ENCODE data around the gene SLC35E2B. TPM values are rescaled to one million over a fixed set of nuclear protein-coding genes. Genes with fewer than 3 reads are reported as not detected.

SLC35E2B gene
- total and polyA plus RNA-seq, 11 donors: 12.2 to 29.2 (median 20.1) TPM

GRCh38 chr1:1680912-1681273, 11.7 kb downstream of the SLC35E2B start:
- Histone ChIP-seq H3K27ac (no peak overlapping the region), H3K36me3 (peaks cover 0 to 19% (median 0%) of the 10 kb centered on the region in 9 donors), H3K27me3 (no peaks in the 10 kb centered on the region), H3K4me1 (peaks cover 0 to 31% (median 14%) of the 10 kb centered on the region in 12 donors), H3K4me3 (no peak overlapping the region), H3K9me3 (no peaks in the 10 kb centered on the region)
- intact Hi-C loops (cut with DNase I): no loop called here
- TF ChIP-seq CTCF (IDR thresholded peaks at IDR 0.05) (no peak), POLR2A (IDR thresholded peaks at IDR 0.05) (no peak)
- WGBS, 4 donors: 67 to 76% (median 70%) methylated on average over 11 of the region's 11 CpGs
- peak in 1 of 5 donors; percentile 5 for DNase-seq
- no peak for ATAC-seq

GRCh38 chr1:1680031-1680911, 12.3 kb downstream of the SLC35E2B start:
- no peak for ATAC-seq

GRCh38 chr1:1678581-1679380, 13.8 kb downstream of the SLC35E2B start:
- DNase-seq (peak in 2 of 5 donors; percentile 25 to 29), ATAC-seq (peak; percentile 13 to 61 (median 38))
- TF ChIP-seq POLR2A (IDR thresholded peaks at IDR 0.05) (no peak), CTCF (IDR thresholded peaks at IDR 0.05) (peak in 8 of 12 donors; percentile 7 to 42 (median 31))
- H3K9me3 ChIP-seq: no peaks in the 10 kb centered on the region
- WGBS, 4 donors: 65 to 73% (median 67%) methylated on average over 23 to 24 of the region's 24 CpGs
- peak overlapping the region in 10 of 12 donors; percentile 40 to 79 (median 57) for H3K27ac ChIP-seq
- H3K36me3 ChIP-seq: peaks cover 0 to 20% (median 0%) of the 10 kb centered on the region in 9 donors
- peak overlapping the region in 1 of 12 donors; percentile 26 for H3K4me3 ChIP-seq
- intact Hi-C loops (cut with DNase I): no loop called here
- peaks cover 0 to 31% (median 13%) of the 10 kb centered on the region in 12 donors for H3K4me1 ChIP-seq
- no peaks in the 10 kb centered on the region for H3K27me3 ChIP-seq

More at GRCh38 chr1:1680031-1680911, 12.3 kb downstream of the SLC35E2B start:
- Histone ChIP-seq H3K4me1 (peaks cover 0 to 31% (median 13%) of the 10 kb centered on the region in 12 donors), H3K4me3 (no peak overlapping the region), H3K27ac (no peak overlapping the region), H3K27me3 (no peaks in the 10 kb centered on the region), H3K36me3 (peaks cover 0 to 19% (median 0%) of the 10 kb centered on the region in 9 donors), H3K9me3 (no peaks in the 10 kb centered on the region)
- intact Hi-C loops (cut with DNase I): no loop called here
- peak in 2 of 5 donors; percentile 13 to 23 for DNase-seq
- 90 to 92% (median 90%) methylated on average over 32 of the region's 32 CpGs for WGBS, 4 donors
- TF ChIP-seq POLR2A (IDR thresholded peaks at IDR 0.05) (no peak), CTCF (IDR thresholded peaks at IDR 0.05) (no peak)

Measured in heart left ventricle (tissue), 16 donors.